ENCODE measurements around the gene INTS4. TPM values are rescaled to one million over a fixed set of nuclear protein-coding genes. Genes with fewer than 3 reads are reported as not detected.
"Not testable (repeated sequence)": the region's sequence is repeated elsewhere in the genome, so short reads cannot be mapped to it uniquely, and the experiment has no call there.

Gene INTS4
- total and polyA plus RNA-seq, 2 donors: 31.2 to 38.3 TPM

DNA sequence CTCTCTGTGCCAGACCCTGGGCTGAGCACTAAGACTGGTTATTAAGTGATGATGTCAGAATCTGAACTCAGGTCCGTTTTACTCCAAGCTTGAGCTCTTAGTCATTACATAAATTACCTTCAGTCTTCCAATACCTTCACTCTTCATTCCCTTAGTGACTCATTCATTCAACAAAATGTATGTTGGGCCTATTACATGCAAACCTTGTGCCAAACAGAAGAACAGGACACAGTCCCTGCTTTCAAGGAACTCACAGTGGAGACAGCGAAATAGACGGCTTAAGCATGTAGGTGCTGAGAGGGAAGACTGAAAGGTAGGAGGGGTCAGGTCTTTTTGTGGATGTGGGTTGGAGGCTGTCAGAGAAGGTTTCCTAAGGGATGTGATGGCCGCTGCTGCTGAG, 25.3 kb upstream of the INTS4 start:
- Histone ChIP-seq H3K27me3 (ENCODE audit: control insufficient read depth in 2 of 2, insufficient read depth in 1 of 2, low read length in 1 of 2) (peaks cover 0 to 33% of the 10 kb centered on the region in 2 donors), H3K36me3 (ENCODE audit: control insufficient read depth in 2 of 2, insufficient read depth in 2 of 2, low read length in 1 of 2) (no peaks in the 10 kb centered on the region), H3K9me3 (ENCODE audit: control insufficient read depth in 2 of 2, insufficient read depth in 1 of 2, low read length in 1 of 2) (no peaks in the 10 kb centered on the region), H3K4me1 (ENCODE audit: control insufficient read depth in 2 of 2, insufficient read depth in 2 of 2, low read length in 2 of 2) (no peaks in the 10 kb centered on the region), H3K27ac (ENCODE audit: low read depth in 1 of 2, low read length in 1 of 2) (no peak overlapping the region), H3K4me3 (ENCODE audit: low read length in 2 of 2) (no peak overlapping the region)
- DNase-seq (ENCODE audit: low read depth in 6 of 9, low spot score in 9 of 9): no peak
- 71% methylated on average over 4 of the region's 4 CpGs for WGBS

DNA sequence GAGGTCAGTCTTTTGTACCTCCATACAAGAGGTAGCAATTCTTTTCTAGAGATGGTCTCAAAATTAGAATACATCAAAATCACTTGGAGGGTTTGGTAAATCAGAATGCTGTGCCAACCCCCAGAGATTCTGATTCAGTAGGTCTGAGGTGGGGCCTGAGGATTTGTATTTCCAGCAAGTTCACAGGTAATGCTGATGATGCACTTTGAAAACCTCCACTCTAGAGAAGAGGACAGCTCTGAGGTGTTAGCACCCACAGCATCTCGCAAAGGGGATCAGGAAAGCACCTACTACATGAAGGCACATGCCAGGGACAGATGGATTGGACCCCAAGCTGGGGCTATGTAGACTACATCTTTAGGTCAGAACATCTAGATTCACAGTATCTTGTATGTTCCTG, 21.4 kb upstream of the INTS4 start:
- WGBS: 100% methylated on average over 1 of the region's 1 CpG
- H3K4me3 ChIP-seq (ENCODE audit: low read length in 2 of 2): no peak overlapping the region
- H3K36me3 ChIP-seq (ENCODE audit: control insufficient read depth in 2 of 2, insufficient read depth in 2 of 2, low read length in 1 of 2): no peaks in the 10 kb centered on the region
- H3K9me3 ChIP-seq (ENCODE audit: control insufficient read depth in 2 of 2, insufficient read depth in 1 of 2, low read length in 1 of 2): no peaks in the 10 kb centered on the region
- no peak overlapping the region for H3K27ac ChIP-seq (ENCODE audit: low read depth in 1 of 2, low read length in 1 of 2)
- no peak for DNase-seq (ENCODE audit: low read depth in 6 of 9, low spot score in 9 of 9)
- peaks cover 0 to 4% of the 10 kb centered on the region in 2 donors for H3K27me3 ChIP-seq (ENCODE audit: control insufficient read depth in 2 of 2, insufficient read depth in 1 of 2, low read length in 1 of 2)
- H3K4me1 ChIP-seq (ENCODE audit: control insufficient read depth in 2 of 2, insufficient read depth in 2 of 2, low read length in 2 of 2): no peaks in the 10 kb centered on the region

DNA sequence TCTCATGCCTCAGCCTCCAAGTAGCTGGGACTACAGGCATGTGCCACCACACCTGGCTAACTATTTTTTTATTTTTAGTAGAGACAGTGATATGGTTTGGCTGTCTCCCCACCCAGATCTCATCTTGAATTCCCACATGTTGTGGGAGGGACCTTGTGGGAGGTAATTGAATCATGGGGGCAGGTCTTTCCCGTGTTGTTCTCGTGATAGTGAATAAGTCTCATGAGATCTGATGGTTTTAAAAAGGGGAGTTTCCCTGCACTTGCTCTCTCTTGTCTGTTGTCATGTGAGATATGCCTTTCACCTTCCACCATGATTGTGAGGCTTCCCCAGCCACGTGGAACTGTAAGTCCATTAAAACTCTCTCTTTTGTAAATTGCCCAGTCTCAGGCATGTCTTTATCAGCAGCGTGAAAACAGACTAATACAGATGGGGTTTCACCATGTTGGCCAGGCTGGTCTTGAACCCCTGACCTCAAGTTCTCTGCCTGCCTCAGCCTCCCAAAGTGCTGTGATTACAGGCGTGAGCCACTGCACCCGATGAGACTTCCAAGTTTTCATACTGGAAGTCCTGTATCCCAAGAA, 20.6 kb upstream of the INTS4 start:
- H3K36me3 ChIP-seq (ENCODE audit: control insufficient read depth in 2 of 2, insufficient read depth in 2 of 2, low read length in 1 of 2); H3K27me3 ChIP-seq (ENCODE audit: control insufficient read depth in 2 of 2, insufficient read depth in 1 of 2, low read length in 1 of 2): not testable (repeated sequence)
- 94% methylated on average over 6 of the region's 6 CpGs for WGBS

DNA sequence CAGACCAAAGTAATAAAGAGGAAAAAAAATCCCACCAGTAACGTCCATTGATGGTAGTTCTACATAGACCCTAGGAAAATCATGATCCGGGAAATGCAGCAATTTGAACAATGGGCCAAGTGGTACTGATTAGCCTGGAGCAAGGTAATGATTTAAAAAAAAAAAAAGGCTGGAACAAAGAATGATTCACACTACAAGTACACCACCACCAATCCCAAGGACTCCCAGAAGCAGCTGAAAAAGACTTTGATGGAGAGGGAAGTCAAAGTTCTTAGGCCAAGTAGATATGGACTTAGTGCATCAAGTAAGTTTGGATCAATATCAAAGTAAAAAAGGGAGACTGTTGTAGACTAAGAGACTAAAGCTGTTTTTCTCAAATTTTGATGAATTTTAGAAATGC, 16.8 kb upstream of the INTS4 start:
- Histone ChIP-seq H3K4me1 (ENCODE audit: control insufficient read depth in 2 of 2, insufficient read depth in 2 of 2, low read length in 2 of 2) (no peaks in the 10 kb centered on the region), H3K9me3 (ENCODE audit: control insufficient read depth in 2 of 2, insufficient read depth in 1 of 2, low read length in 1 of 2) (no peaks in the 10 kb centered on the region), H3K4me3 (ENCODE audit: low read length in 2 of 2) (no peak overlapping the region), H3K36me3 (ENCODE audit: control insufficient read depth in 2 of 2, insufficient read depth in 2 of 2, low read length in 1 of 2) (no peaks in the 10 kb centered on the region), H3K27ac (ENCODE audit: low read depth in 1 of 2, low read length in 1 of 2) (no peak overlapping the region), H3K27me3 (ENCODE audit: control insufficient read depth in 2 of 2, insufficient read depth in 1 of 2, low read length in 1 of 2) (no peaks in the 10 kb centered on the region)
- WGBS: over 99% methylated on average over 2 of the region's 2 CpGs
- no peak for DNase-seq (ENCODE audit: low read depth in 6 of 9, low spot score in 9 of 9)

More for the DNA sequence above, 20.6 kb upstream of the INTS4 start:
- H3K4me1 ChIP-seq (ENCODE audit: control insufficient read depth in 2 of 2, insufficient read depth in 2 of 2, low read length in 2 of 2); H3K4me3 ChIP-seq (ENCODE audit: low read length in 2 of 2); DNase-seq (ENCODE audit: low read depth in 6 of 9, low spot score in 9 of 9); H3K27ac ChIP-seq (ENCODE audit: low read depth in 1 of 2, low read length in 1 of 2); H3K9me3 ChIP-seq (ENCODE audit: control insufficient read depth in 2 of 2, insufficient read depth in 1 of 2, low read length in 1 of 2): not testable (repeated sequence)

DNA sequence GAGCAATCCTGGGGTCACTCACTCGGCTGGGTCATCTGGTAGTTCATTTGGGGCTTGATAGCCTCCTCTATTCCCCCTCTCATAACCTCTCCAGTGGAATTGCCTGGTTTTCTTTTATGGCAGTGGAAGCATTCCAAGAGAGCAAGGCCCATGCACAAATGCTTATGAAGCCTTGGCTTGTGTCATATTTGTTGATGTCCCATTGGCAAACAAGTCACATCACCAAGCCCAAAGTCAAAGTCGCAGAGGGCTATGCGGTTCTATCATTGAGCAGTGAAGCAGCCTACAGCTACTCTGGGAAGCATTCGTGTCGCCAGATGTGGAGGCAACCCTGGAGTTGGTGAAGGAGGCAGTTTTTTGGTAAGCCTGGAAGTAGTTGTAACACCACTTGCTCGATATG, 16.3 kb upstream of the INTS4 start:
- 97% methylated on average over 6 of the region's 6 CpGs for WGBS
- DNase-seq (ENCODE audit: low read depth in 6 of 9, low spot score in 9 of 9): no peak
- Histone ChIP-seq H3K9me3 (ENCODE audit: control insufficient read depth in 2 of 2, insufficient read depth in 1 of 2, low read length in 1 of 2) (no peaks in the 10 kb centered on the region), H3K27ac (ENCODE audit: low read depth in 1 of 2, low read length in 1 of 2) (no peak overlapping the region), H3K36me3 (ENCODE audit: control insufficient read depth in 2 of 2, insufficient read depth in 2 of 2, low read length in 1 of 2) (no peaks in the 10 kb centered on the region), H3K4me3 (ENCODE audit: low read length in 2 of 2) (no peak overlapping the region), H3K27me3 (ENCODE audit: control insufficient read depth in 2 of 2, insufficient read depth in 1 of 2, low read length in 1 of 2) (no peaks in the 10 kb centered on the region), H3K4me1 (ENCODE audit: control insufficient read depth in 2 of 2, insufficient read depth in 2 of 2, low read length in 2 of 2) (no peaks in the 10 kb centered on the region)

DNA sequence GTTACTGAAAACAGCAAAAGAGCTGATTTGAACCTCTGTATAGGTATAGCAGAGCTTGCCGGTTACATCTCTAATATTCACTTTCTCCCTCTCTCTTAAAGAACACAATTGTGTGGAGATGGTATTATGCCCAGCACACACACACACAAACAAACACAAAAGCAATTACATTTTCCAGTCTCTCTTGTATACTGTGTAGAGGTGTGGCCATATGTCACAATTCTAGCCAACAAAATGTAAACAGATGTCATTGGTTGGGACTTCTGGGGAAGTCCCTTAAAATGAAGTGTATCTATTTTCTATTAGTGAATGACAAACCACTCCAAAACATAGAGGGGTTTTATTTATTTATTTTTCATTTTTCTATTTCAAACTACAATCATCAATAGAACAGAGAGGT, 15.8 kb upstream of the INTS4 start:
- Histone ChIP-seq H3K36me3 (ENCODE audit: control insufficient read depth in 2 of 2, insufficient read depth in 2 of 2, low read length in 1 of 2) (no peaks in the 10 kb centered on the region), H3K27ac (ENCODE audit: low read depth in 1 of 2, low read length in 1 of 2) (no peak overlapping the region), H3K27me3 (ENCODE audit: control insufficient read depth in 2 of 2, insufficient read depth in 1 of 2, low read length in 1 of 2) (no peaks in the 10 kb centered on the region), H3K4me3 (ENCODE audit: low read length in 2 of 2) (no peak overlapping the region), H3K9me3 (ENCODE audit: control insufficient read depth in 2 of 2, insufficient read depth in 1 of 2, low read length in 1 of 2) (no peaks in the 10 kb centered on the region), H3K4me1 (ENCODE audit: control insufficient read depth in 2 of 2, insufficient read depth in 2 of 2, low read length in 2 of 2) (no peaks in the 10 kb centered on the region)
- 100% methylated on average over 1 of the region's 1 CpG for WGBS
- DNase-seq (ENCODE audit: low read depth in 6 of 9, low spot score in 9 of 9): no peak

DNA sequence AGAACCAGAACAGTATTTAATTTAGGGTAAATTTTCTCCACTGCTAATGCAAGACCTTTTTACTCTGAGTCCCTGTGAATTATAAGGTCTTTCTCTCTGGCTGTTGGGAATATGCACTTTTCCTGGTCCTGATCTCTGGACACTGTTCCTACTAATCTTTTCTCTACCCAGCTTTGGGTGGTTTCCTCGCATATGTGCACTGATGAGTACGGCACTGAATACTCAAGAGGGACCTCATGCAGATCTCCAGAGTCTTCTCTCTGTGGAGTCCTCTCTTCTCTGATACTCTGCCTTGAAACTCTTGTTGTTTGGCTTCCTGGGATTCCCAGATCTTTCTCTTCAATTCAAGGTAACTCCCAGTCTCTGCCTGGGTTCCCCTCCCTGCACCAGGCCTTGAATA, 14.6 kb upstream of the INTS4 start:
- no peak overlapping the region for H3K27ac ChIP-seq (ENCODE audit: low read depth in 1 of 2, low read length in 1 of 2)
- 98% methylated on average over 2 of the region's 2 CpGs for WGBS
- no peak for DNase-seq (ENCODE audit: low read depth in 6 of 9, low spot score in 9 of 9)
- no peaks in the 10 kb centered on the region for H3K36me3 ChIP-seq (ENCODE audit: control insufficient read depth in 2 of 2, insufficient read depth in 2 of 2, low read length in 1 of 2)
- H3K4me1 ChIP-seq (ENCODE audit: control insufficient read depth in 2 of 2, insufficient read depth in 2 of 2, low read length in 2 of 2): no peaks in the 10 kb centered on the region
- H3K27me3 ChIP-seq (ENCODE audit: control insufficient read depth in 2 of 2, insufficient read depth in 1 of 2, low read length in 1 of 2): no peaks in the 10 kb centered on the region
- no peak overlapping the region for H3K4me3 ChIP-seq (ENCODE audit: low read length in 2 of 2)
- no peaks in the 10 kb centered on the region for H3K9me3 ChIP-seq (ENCODE audit: control insufficient read depth in 2 of 2, insufficient read depth in 1 of 2, low read length in 1 of 2)

DNA sequence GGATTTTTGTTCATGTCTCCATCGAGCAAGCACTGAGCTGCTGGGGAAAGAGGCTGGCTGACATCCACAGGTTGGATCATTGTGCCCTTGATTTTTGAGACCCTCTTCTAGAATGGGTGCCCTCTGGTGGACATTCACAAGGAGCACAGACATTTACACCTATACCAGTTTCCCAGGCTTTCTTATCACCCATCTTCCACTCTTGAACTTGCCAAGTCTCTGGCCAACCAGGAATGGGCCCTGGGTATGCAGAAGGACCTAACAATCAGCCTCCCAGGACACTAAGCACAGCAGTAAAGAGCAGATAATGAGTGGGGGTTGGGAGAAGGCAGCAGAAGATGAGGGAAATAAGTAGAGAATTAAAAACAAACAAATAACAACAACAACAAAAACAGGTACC, 5.7 kb upstream of the INTS4 start:
- peaks cover 0 to 2% of the 10 kb centered on the region in 2 donors for H3K27me3 ChIP-seq (ENCODE audit: control insufficient read depth in 2 of 2, insufficient read depth in 1 of 2, low read length in 1 of 2)
- H3K4me1 ChIP-seq (ENCODE audit: control insufficient read depth in 2 of 2, insufficient read depth in 2 of 2, low read length in 2 of 2): peaks cover 0 to under 1% of the 10 kb centered on the region in 2 donors
- H3K27ac ChIP-seq (ENCODE audit: low read depth in 1 of 2, low read length in 1 of 2): no peak overlapping the region
- H3K9me3 ChIP-seq (ENCODE audit: control insufficient read depth in 2 of 2, insufficient read depth in 1 of 2, low read length in 1 of 2): no peaks in the 10 kb centered on the region
- no peak overlapping the region for H3K4me3 ChIP-seq (ENCODE audit: low read length in 2 of 2)
- 18% methylated on average over 1 of the region's 1 CpG for WGBS
- peak in 8 of 9 donors; percentile 21 to 69 (median 46) for DNase-seq (ENCODE audit: low read depth in 6 of 9, low spot score in 9 of 9)
- no peaks in the 10 kb centered on the region for H3K36me3 ChIP-seq (ENCODE audit: control insufficient read depth in 2 of 2, insufficient read depth in 2 of 2, low read length in 1 of 2)

DNA sequence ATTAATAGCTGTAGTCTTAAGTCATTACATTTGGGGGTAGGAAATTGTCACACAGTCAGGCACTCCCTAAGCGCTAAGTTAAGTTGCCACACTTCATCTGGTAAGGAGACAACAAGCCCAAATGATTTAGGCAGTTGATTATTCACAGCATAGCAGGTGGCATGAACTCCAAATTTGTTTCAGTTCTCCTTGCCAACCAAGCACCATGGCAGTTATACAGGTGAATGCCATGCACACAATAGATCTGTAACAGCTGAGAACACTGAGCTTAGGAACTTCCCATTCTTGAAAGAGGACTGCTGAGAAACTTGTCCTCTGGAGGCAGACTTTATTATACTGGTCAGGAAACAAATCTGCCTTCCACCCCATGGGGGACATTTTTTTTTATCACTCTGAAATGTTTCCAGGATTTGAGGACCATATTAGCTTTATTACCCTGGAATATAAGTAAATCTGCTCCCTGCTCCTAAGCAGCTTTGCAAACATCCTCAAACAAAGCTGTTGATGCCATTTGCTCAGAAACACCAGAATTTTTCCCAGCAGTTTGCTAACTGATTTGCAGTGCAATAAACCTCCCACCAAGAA, 5.1 kb upstream of the INTS4 start:
- no peak for DNase-seq (ENCODE audit: low read depth in 6 of 9, low spot score in 9 of 9)
- H3K27ac ChIP-seq (ENCODE audit: low read depth in 1 of 2, low read length in 1 of 2): no peak overlapping the region
- no peaks in the 10 kb centered on the region for H3K9me3 ChIP-seq (ENCODE audit: control insufficient read depth in 2 of 2, insufficient read depth in 1 of 2, low read length in 1 of 2)
- peaks cover 0 to 2% of the 10 kb centered on the region in 2 donors for H3K27me3 ChIP-seq (ENCODE audit: control insufficient read depth in 2 of 2, insufficient read depth in 1 of 2, low read length in 1 of 2)
- H3K36me3 ChIP-seq (ENCODE audit: control insufficient read depth in 2 of 2, insufficient read depth in 2 of 2, low read length in 1 of 2): no peaks in the 10 kb centered on the region
- H3K4me1 ChIP-seq (ENCODE audit: control insufficient read depth in 2 of 2, insufficient read depth in 2 of 2, low read length in 2 of 2): peaks cover 0 to 4% of the 10 kb centered on the region in 2 donors
- 98% methylated on average over 1 of the region's 1 CpG for WGBS
- no peak overlapping the region for H3K4me3 ChIP-seq (ENCODE audit: low read length in 2 of 2)

All from thymus (tissue), 11 donors.